Measurements from ENCODE around the gene EIF4EBP2.

The EIF4EBP2 gene

DNA sequence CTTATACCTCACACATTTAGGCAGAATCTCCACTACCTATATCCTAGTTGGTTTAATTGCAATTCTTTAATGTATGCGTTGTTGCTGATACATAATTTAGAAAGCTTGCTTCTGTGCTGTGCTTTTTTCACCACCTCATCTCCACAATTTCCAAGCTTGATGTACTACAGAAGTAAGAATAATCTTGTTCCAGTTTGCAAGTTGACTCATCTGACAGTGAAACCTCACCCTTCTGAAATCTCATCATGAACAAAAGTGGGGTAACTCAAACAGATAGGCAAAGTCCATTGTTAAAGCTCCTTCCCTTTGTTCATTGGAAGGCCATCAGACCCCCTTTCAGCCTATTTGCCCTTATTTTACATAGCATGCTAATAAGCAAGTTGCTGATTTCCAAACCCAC, 13.6 kb downstream of the EIF4EBP2 start:
- DNase-seq (ENCODE audit: low read depth), result no peak
- TF ChIP-seq, protein P1, sequence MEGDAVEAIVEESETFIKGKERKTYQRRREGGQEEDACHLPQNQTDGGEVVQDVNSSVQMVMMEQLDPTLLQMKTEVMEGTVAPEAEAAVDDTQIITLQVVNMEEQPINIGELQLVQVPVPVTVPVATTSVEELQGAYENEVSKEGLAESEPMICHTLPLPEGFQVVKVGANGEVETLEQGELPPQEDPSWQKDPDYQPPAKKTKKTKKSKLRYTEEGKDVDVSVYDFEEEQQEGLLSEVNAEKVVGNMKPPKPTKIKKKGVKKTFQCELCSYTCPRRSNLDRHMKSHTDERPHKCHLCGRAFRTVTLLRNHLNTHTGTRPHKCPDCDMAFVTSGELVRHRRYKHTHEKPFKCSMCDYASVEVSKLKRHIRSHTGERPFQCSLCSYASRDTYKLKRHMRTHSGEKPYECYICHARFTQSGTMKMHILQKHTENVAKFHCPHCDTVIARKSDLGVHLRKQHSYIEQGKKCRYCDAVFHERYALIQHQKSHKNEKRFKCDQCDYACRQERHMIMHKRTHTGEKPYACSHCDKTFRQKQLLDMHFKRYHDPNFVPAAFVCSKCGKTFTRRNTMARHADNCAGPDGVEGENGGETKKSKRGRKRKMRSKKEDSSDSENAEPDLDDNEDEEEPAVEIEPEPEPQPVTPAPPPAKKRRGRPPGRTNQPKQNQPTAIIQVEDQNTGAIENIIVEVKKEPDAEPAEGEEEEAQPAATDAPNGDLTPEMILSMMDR (IDR thresholded peaks at IDR 0.05; ENCODE audit: control insufficient read depth, extremely low read depth, insufficient read depth), result no peak
- no peak overlapping the region for H3K4me3 ChIP-seq (ENCODE audit: low read depth, low read length)

DNA sequence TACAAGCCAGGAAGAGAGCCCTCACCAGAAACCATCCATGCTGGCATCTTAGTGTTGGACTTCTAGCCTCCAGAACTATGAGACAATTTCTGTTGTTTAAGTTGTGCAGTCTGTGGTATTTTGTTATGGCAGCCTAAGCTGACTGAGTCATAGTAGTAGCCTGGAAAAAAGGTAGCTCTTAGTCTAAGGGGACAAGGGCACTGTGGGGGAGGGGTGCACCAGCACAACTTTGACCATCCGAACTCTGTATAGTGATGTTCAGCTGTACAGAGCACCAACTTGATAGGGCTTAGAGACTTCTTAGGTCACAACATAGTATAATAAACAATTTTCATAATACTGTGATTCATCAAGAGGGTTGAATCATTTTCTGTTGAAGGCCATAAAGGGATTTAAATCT, 14.3 kb downstream of the EIF4EBP2 start:
- TF ChIP-seq, protein P1 (IDR thresholded peaks at IDR 0.05; ENCODE audit: control insufficient read depth, extremely low read depth, insufficient read depth), result no peak
- no peak for DNase-seq (ENCODE audit: low read depth)
- no peak overlapping the region for H3K4me3 ChIP-seq (ENCODE audit: low read depth, low read length)

DNA sequence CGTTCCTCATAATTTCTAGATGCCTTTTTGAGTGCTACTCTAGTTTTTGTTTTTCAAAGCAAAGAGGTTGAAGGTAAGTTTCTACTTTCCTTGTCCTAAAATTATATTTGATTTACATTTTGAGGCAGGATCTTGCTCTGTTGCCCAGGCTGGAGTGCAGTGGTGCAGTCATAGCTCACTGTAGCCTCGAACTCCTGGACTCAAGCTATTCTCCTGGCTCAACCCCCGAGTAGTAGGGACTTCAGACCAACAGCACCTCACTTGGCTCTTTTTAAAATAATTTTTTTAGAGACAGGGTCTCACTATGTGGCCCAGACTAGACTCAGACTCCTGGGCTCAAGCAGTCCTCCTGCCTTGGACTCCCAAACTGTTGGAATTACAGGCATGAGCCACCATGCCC, 14.8 kb downstream of the EIF4EBP2 start:
- no peak overlapping the region for H3K4me3 ChIP-seq (ENCODE audit: low read depth, low read length)
- DNase-seq (ENCODE audit: low read depth), result no peak
- TF ChIP-seq, protein P1 (IDR thresholded peaks at IDR 0.05; ENCODE audit: control insufficient read depth, extremely low read depth, insufficient read depth), result no peak

DNA sequence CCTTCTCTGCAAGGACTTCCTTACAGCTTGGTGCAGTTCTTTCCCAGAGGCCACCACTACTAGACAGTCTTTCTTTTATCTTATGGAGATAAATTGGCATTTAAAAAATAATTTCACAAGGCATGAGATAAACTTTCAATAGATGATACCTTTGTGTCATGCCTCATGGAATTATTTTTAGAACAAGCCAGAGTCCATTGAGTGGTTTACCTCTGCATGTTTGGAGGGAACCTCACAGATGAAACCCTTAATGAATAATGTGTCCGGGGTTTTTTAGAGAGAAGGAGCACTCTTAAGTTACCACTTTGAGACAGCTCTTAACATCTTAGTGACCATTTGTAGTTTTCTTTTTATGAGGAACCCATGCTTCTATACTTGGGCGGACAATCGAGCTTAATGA, 20.4 kb downstream of the EIF4EBP2 start:
- no peak overlapping the region for H3K4me3 ChIP-seq (ENCODE audit: low read depth, low read length)
- TF ChIP-seq, protein P1 (IDR thresholded peaks at IDR 0.05; ENCODE audit: control insufficient read depth, extremely low read depth, insufficient read depth), result no peak
- no peak for DNase-seq (ENCODE audit: low read depth)

DNA sequence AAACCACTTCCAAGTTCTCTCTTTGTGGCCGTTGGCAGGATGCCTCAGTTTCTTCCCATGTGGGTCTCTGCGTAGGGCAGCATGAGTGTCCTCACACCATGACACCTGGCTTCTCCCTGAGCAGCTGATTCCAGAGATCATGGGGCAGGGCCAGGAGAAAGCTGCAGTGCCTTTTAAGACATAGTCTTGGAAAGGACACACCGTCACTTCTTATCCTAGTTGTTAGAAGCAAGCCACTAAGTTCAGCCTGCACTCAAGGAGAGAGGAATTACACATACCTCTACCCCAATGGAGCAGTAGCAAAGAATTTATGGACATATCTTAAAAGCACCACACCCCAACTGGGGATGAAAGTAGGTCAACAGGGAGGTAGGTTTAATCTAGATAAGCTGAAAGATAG, 21.2 kb downstream of the EIF4EBP2 start:
- TF ChIP-seq, protein P1 (IDR thresholded peaks at IDR 0.05; ENCODE audit: control insufficient read depth, extremely low read depth, insufficient read depth), result no peak
- H3K4me3 ChIP-seq (ENCODE audit: low read depth, low read length), result no peak overlapping the region
- no peak for DNase-seq (ENCODE audit: low read depth)

DNA sequence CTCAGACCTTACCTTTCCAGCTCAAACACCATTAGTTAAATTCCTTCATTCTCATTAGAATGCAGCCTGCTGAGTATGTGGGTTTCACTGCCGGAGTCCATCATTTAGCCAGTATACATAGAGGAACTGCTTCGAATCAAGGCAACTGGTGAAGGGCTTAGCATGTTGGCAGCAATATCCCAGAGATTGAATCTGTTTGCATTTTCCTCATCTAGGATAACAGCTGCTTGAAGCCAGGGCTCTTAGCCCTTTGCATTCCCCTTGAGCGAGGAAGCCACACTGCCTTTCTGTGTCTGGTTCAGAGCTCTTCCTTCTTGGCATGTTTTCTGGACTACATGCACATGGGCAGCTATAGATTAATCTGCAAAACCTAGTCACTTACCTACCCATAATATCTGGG, 22.9 kb downstream of the EIF4EBP2 start:
- H3K4me3 ChIP-seq (ENCODE audit: low read depth, low read length), result no peak overlapping the region
- DNase-seq (ENCODE audit: low read depth), result no peak
- TF ChIP-seq, protein P1 (IDR thresholded peaks at IDR 0.05; ENCODE audit: control insufficient read depth, extremely low read depth, insufficient read depth), result no peak

All from LNCaP clone FGC (cell line).